ENCODE measurements around the gene MGMT. TPM values are rescaled to one million over a fixed set of nuclear protein-coding genes. Genes with fewer than 3 reads are reported as not detected.

The MGMT gene
- total and polyA plus RNA-seq, 9 donors: 4.5 to 53.3 (median 25.4) TPM

- H3K27ac ChIP-seq: no peak overlapping the region
- 45 to 50% (median 46%) methylated on average over 12 of the region's 12 CpGs for WGBS, 3 donors
- intact Hi-C loops (cut with DNase I): no loop called here
- H3K9me3 ChIP-seq: no peaks in the 10 kb centered on the region
- H3K36me3 ChIP-seq: no peaks in the 10 kb centered on the region
- H3K4me1 ChIP-seq (ENCODE audit: insufficient read depth): no peaks in the 10 kb centered on the region
- H3K27me3 ChIP-seq: no peaks in the 10 kb centered on the region
- no peak for DNase-seq
- no peak for TF ChIP-seq CTCF (IDR thresholded peaks at IDR 0.05)
- TF ChIP-seq EP300 (IDR thresholded peaks at IDR 0.05): no peak
- no peak for TF ChIP-seq POLR2A (IDR thresholded peaks at IDR 0.05)
- H3K4me3 ChIP-seq: no peak overlapping the region
Measured at GRCh38 chr10:129814681-129815646, 347.9 kb downstream of the MGMT start.

- intact Hi-C loops (cut with DNase I): no loop called here
- no peaks in the 10 kb centered on the region for H3K27me3 ChIP-seq
- no peaks in the 10 kb centered on the region for H3K4me1 ChIP-seq (ENCODE audit: insufficient read depth)
- no peak overlapping the region for H3K4me3 ChIP-seq
- H3K36me3 ChIP-seq: no peaks in the 10 kb centered on the region
- TF ChIP-seq CTCF (IDR thresholded peaks at IDR 0.05): no peak
- TF ChIP-seq POLR2A (IDR thresholded peaks at IDR 0.05): no peak
- TF ChIP-seq EP300 (IDR thresholded peaks at IDR 0.05): no peak
- DNase-seq: no peak
- 83 to 91% (median 88%) methylated on average over 15 to 17 of the region's 17 CpGs for WGBS, 3 donors
- H3K9me3 ChIP-seq: no peaks in the 10 kb centered on the region
- H3K27ac ChIP-seq: no peak overlapping the region
Measured at GRCh38 chr10:129815898-129816655, 349.0 kb downstream of the MGMT start.

GRCh38 chr10:129816656-129817045 is 349.6 kb downstream of the MGMT start:
- no peak overlapping the region for H3K4me3 ChIP-seq
- no peak for TF ChIP-seq CTCF (IDR thresholded peaks at IDR 0.05)
- TF ChIP-seq POLR2A (IDR thresholded peaks at IDR 0.05): no peak
- TF ChIP-seq EP300 (IDR thresholded peaks at IDR 0.05): no peak
- H3K36me3 ChIP-seq: no peaks in the 10 kb centered on the region
- intact Hi-C loops (cut with DNase I): no loop called here
- DNase-seq: no peak
- H3K27me3 ChIP-seq: no peaks in the 10 kb centered on the region
- H3K4me1 ChIP-seq (ENCODE audit: insufficient read depth): no peaks in the 10 kb centered on the region
- WGBS, 3 donors: 85 to 93% (median 89%) methylated on average over 8 of the region's 8 CpGs
- H3K27ac ChIP-seq: no peak overlapping the region
- no peaks in the 10 kb centered on the region for H3K9me3 ChIP-seq

Data from ovary (tissue), 9 donors.